HepG2 (cell line): ENCODE data around the gene PLCL1. TPM values are rescaled to one million over a fixed set of nuclear protein-coding genes. Genes with fewer than 3 reads are reported as not detected.

ENCODE experiments used
- AHDC1 ChIP-seq: sonication (generic); formaldehyde crosslinking; IDR thresholded peaks from 2 replicates; pipeline ENCODE4 v1.5.1; 2020; ENCODE audit warnings: mild to moderate bottlenecking, missing genetic modification reagents, borderline replicate concordance
- HOMEZ ChIP-seq: IDR thresholded peaks from 2 replicates; pipeline ENCODE4 v1.6.1; 2016; ENCODE audit warnings: low read depth
- HOXA7 ChIP-seq: sonication (generic); formaldehyde crosslinking; IDR thresholded peaks from 2 replicates; pipeline ENCODE4 v1.8.1; 2022; ENCODE audit warnings: mild to moderate bottlenecking, missing genetic modification reagents, moderate library complexity
- IKZF4 ChIP-seq: sonication (generic); formaldehyde crosslinking; IDR thresholded peaks from 2 replicates; pipeline ENCODE4 v1.5.1; 2020; ENCODE audit warnings: borderline replicate concordance, mild to moderate bottlenecking, low read depth, missing genetic modification reagents; ENCODE audit errors: not compliant biosample characterization
- IRF1 ChIP-seq: sonication (generic); formaldehyde crosslinking; IDR thresholded peaks from 2 replicates; pipeline ENCODE4 v1.4.0; 2020; ENCODE audit warnings: low read depth, mild to moderate bottlenecking, missing genetic modification reagents
- KDM6A ChIP-seq: IDR thresholded peaks from 2 replicates; pipeline ENCODE4 v1.6.1; 2016; ENCODE audit warnings: low read depth
- MEIS1 ChIP-seq: sonication (generic); formaldehyde crosslinking; IDR thresholded peaks from 2 replicates; pipeline ENCODE4 v1.9.0; 2021; ENCODE audit warnings: mild to moderate bottlenecking, missing genetic modification reagents, moderate library complexity, borderline replicate concordance
- MIXL1 ChIP-seq: IDR thresholded peaks from 2 replicates; pipeline ENCODE4 v1.6.1; 2016
- MXI1 ChIP-seq: IDR thresholded peaks from 3 replicates; pipeline ENCODE4 v1.6.1; 2012; ENCODE audit warnings: low read depth, low read length, inconsistent platforms, borderline replicate concordance
- MYC ChIP-seq: sonication (generic); formaldehyde crosslinking; IDR thresholded peaks from 2 replicates; pipeline ENCODE4 v1.9.0; 2021; ENCODE audit warnings: missing genetic modification reagents, borderline replicate concordance
- NFKBIZ ChIP-seq: IDR thresholded peaks from 2 replicates; pipeline ENCODE4 v1.6.1; 2018; ENCODE audit warnings: missing genetic modification reagents, missing compliant biosample characterization
- NR2F2 ChIP-seq: IDR thresholded peaks from 2 replicates; pipeline ENCODE4 v1.6.1; 2012; ENCODE audit warnings: low read depth, inconsistent platforms, borderline replicate concordance
- TARDBP ChIP-seq: sonication (generic); formaldehyde crosslinking; IDR thresholded peaks from 2 replicates; pipeline ENCODE4 v1.8.0; 2022; ENCODE audit warnings: mild to moderate bottlenecking, missing genetic modification reagents
- UBTF ChIP-seq: sonication (generic); formaldehyde crosslinking; IDR thresholded peaks from 2 replicates; pipeline ENCODE4 v1.4.0; 2020; ENCODE audit warnings: mild to moderate bottlenecking, missing genetic modification reagents
- ZNF205 ChIP-seq: IDR thresholded peaks from 2 replicates; pipeline ENCODE4 v1.6.1; 2018; ENCODE audit warnings: missing biosample characterization, missing genetic modification reagents
- ZNF501 ChIP-seq: sonication (generic); formaldehyde crosslinking; IDR thresholded peaks from 2 replicates; pipeline ENCODE4 v1.5.1; 2020; ENCODE audit warnings: mild to moderate bottlenecking, moderate library complexity, missing genetic modification reagents
- ZNF562 ChIP-seq: sonication (generic); formaldehyde crosslinking; IDR thresholded peaks from 2 replicates; pipeline ENCODE4 v1.8.0; 2022; ENCODE audit warnings: missing genetic modification reagents, borderline replicate concordance
- ZNF598 ChIP-seq: sonication (generic); formaldehyde crosslinking; IDR thresholded peaks from 2 replicates; pipeline ENCODE4 v1.5.1; 2020; ENCODE audit warnings: mild to moderate bottlenecking, missing genetic modification reagents, borderline replicate concordance
- ZNF772 ChIP-seq: sonication (generic); formaldehyde crosslinking; IDR thresholded peaks from 2 replicates; pipeline ENCODE4 v1.5.0; 2020; ENCODE audit warnings: mild to moderate bottlenecking, missing genetic modification reagents
- ZSCAN25 ChIP-seq: sonication (generic); formaldehyde crosslinking; IDR thresholded peaks from 2 replicates; pipeline ENCODE4 v1.8.0; 2022; ENCODE audit warnings: mild to moderate bottlenecking, missing genetic modification reagents
- polyA plus RNA-seq, 8 experiments: library from polyadenylated mRNA; depleted of rRNA in 3 of 8; stranded (reverse) in 7 of 8; unstranded in 1 of 8; fragments of >200 nt; fragmentation: Illumina TruSeq in 4 of 8; extraction: Trizol in 4 of 8; gene quantifications; 2 replicates each; pipeline versions ENCODE4 v1.2.1 to v1.2.3, GENCODE V29; 2011 to 2016; ENCODE audit warnings: low read depth in 4 of 8, missing spikeins in 1 of 8, mixed read lengths in 1 of 8; ENCODE audit not compliant: insufficient read depth in 1 of 8
- total RNA-seq, 5 experiments: library from RNA; depleted of rRNA; stranded (reverse); fragments of >200 nt; fragmentation: Illumina TruSeq; extraction: Trizol; gene quantifications; 2 replicates each; pipeline ENCODE4 v1.2.3, GENCODE V29; 2016; ENCODE audit warnings: low read depth in 1 of 5

The PLCL1 gene
- total and polyA plus RNA-seq, 2 of the 13 experiments (the other 11 are each of a cell fraction or from before 2014, with no cell fraction given) = not detected

- TF ChIP-seq IRF1 (CRISPR knock-in tag) (no peak), MXI1 (peak; percentile 65; the same call in 1 of the 3 replicates), IKZF4 (CRISPR knock-in tag) (no peak), NFKBIZ (CRISPR knock-in tag) (no peak), MEIS1 (CRISPR knock-in tag) (peak; percentile 55; the same call in 1 of the 2 replicates), ZNF205 (CRISPR knock-in tag) (no peak; the same call in 1 of the 2 replicates), ZSCAN25 (CRISPR knock-in tag) (0 out of 2 replicates have a peak, but pooled peaks have one; percentile 28), MYC (CRISPR knock-in tag) (0 out of 2 replicates have a peak, but pooled peaks have one; percentile 19), ZNF772 (CRISPR knock-in tag) (no peak), HOMEZ (CRISPR knock-in tag) (0 out of 2 replicates have a peak, but pooled peaks have one; percentile 14), HOXA7 (CRISPR knock-in tag) (no peak), ZNF562 (no peak), ZNF501 (CRISPR knock-in tag) (no peak), ZNF598 (no peak), UBTF (CRISPR knock-in tag) (peak; percentile 89; the same call in 1 of the 2 replicates), NR2F2 (no peak), KDM6A (CRISPR knock-in tag) (no peak), MIXL1 (CRISPR knock-in tag) (no peak), AHDC1 (CRISPR knock-in tag) (no peak), TARDBP (CRISPR knock-in tag) (no peak)
These were observed at the start of gene PLCL1 (continued) for GRCh38 chr2:197804049-197804757.
